ENCODE results near the gene MT1M.

DNA sequence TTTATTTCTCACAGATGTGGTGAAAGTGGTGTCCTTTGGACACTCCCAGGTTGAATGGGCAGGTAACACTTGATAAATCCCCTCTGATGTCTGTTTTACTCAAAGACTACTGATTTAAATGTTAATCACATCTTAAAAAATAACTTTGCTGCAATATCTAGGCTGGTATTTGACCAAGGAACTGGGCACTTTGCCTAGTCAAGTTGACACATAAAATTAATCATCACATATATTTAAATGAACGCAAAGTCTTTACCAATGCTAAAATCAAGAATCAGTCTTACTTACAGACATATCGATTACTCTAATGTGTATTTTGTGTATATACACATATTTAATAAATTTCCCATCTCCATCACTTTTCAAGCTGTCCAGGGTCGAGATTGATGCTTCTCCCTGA, 17.1 kb upstream of the MT1M start:
- no peak for TF ChIP-seq SETDB1 (IDR thresholded peaks at IDR 0.05; ENCODE audit: insufficient read length, low read length)
- TF ChIP-seq ZNF747 (tag by site-specific recombination; IDR thresholded peaks at IDR 0.05), result no peak
- TF ChIP-seq, protein P1, sequence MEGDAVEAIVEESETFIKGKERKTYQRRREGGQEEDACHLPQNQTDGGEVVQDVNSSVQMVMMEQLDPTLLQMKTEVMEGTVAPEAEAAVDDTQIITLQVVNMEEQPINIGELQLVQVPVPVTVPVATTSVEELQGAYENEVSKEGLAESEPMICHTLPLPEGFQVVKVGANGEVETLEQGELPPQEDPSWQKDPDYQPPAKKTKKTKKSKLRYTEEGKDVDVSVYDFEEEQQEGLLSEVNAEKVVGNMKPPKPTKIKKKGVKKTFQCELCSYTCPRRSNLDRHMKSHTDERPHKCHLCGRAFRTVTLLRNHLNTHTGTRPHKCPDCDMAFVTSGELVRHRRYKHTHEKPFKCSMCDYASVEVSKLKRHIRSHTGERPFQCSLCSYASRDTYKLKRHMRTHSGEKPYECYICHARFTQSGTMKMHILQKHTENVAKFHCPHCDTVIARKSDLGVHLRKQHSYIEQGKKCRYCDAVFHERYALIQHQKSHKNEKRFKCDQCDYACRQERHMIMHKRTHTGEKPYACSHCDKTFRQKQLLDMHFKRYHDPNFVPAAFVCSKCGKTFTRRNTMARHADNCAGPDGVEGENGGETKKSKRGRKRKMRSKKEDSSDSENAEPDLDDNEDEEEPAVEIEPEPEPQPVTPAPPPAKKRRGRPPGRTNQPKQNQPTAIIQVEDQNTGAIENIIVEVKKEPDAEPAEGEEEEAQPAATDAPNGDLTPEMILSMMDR (tag by site-specific recombination; IDR thresholded peaks at IDR 0.05), result no peak
- no peak for TF ChIP-seq ZNF311 (tag by site-specific recombination; IDR thresholded peaks at IDR 0.05; ENCODE audit: borderline replicate concordance)
- TF ChIP-seq ZNF324 (tag by site-specific recombination; IDR thresholded peaks at IDR 0.05), result no peak
- TF ChIP-seq BCL11A (tag by site-specific recombination; IDR thresholded peaks at IDR 0.05; ENCODE audit: low read depth), result no peak
- TF ChIP-seq, protein P2, sequence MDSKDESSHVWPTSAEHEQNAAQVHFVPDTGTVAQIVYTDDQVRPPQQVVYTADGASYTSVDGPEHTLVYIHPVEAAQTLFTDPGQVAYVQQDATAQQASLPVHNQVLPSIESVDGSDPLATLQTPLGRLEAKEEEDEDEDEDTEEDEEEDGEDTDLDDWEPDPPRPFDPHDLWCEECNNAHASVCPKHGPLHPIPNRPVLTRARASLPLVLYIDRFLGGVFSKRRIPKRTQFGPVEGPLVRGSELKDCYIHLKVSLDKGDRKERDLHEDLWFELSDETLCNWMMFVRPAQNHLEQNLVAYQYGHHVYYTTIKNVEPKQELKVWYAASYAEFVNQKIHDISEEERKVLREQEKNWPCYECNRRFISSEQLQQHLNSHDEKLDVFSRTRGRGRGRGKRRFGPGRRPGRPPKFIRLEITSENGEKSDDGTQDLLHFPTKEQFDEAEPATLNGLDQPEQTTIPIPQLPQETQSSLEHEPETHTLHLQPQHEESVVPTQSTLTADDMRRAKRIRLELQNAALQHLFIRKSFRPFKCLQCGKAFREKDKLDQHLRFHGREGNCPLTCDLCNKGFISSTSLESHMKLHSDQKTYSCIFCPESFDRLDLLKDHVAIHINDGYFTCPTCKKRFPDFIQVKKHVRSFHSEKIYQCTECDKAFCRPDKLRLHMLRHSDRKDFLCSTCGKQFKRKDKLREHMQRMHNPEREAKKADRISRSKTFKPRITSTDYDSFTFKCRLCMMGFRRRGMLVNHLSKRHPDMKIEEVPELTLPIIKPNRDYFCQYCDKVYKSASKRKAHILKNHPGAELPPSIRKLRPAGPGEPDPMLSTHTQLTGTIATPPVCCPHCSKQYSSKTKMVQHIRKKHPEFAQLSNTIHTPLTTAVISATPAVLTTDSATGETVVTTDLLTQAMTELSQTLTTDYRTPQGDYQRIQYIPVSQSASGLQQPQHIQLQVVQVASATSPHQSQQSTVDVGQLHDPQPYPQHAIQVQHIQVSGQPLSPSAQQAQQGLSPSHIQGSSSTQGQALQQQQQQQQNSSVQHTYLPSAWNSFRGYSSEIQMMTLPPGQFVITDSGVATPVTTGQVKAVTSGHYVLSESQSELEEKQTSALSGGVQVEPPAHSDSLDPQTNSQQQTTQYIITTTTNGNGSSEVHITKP (tag by site-specific recombination; IDR thresholded peaks at IDR 0.05), result no peak
- TF ChIP-seq ZNF785 (tag by site-specific recombination; IDR thresholded peaks at IDR 0.05), result no peak
- TF ChIP-seq, protein P3, sequence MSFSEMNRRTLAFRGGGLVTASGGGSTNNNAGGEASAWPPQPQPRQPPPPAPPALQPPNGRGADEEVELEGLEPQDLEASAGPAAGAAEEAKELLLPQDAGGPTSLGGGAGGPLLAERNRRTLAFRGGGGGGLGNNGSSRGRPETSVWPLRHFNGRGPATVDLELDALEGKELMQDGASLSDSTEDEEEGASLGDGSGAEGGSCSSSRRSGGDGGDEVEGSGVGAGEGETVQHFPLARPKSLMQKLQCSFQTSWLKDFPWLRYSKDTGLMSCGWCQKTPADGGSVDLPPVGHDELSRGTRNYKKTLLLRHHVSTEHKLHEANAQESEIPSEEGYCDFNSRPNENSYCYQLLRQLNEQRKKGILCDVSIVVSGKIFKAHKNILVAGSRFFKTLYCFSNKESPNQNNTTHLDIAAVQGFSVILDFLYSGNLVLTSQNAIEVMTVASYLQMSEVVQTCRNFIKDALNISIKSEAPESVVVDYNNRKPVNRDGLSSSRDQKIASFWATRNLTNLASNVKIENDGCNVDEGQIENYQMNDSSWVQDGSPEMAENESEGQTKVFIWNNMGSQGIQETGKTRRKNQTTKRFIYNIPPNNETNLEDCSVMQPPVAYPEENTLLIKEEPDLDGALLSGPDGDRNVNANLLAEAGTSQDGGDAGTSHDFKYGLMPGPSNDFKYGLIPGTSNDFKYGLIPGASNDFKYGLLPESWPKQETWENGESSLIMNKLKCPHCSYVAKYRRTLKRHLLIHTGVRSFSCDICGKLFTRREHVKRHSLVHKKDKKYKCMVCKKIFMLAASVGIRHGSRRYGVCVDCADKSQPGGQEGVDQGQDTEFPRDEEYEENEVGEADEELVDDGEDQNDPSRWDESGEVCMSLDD (tag by site-specific recombination; IDR thresholded peaks at IDR 0.05), result no peak
- TF ChIP-seq ZNF677 (tag by site-specific recombination; IDR thresholded peaks at IDR 0.05), result no peak
